ENCODE measurements around the gene SPOCK2. TPM values are rescaled to one million over a fixed set of nuclear protein-coding genes. Genes with fewer than 3 reads are reported as not detected.

Gene SPOCK2
- total and polyA plus RNA-seq, 2 of the 13 experiments (the other 11 are each of a cell fraction or from before 2014, with no cell fraction given) = 8.6 to 30.6 TPM

DNA sequence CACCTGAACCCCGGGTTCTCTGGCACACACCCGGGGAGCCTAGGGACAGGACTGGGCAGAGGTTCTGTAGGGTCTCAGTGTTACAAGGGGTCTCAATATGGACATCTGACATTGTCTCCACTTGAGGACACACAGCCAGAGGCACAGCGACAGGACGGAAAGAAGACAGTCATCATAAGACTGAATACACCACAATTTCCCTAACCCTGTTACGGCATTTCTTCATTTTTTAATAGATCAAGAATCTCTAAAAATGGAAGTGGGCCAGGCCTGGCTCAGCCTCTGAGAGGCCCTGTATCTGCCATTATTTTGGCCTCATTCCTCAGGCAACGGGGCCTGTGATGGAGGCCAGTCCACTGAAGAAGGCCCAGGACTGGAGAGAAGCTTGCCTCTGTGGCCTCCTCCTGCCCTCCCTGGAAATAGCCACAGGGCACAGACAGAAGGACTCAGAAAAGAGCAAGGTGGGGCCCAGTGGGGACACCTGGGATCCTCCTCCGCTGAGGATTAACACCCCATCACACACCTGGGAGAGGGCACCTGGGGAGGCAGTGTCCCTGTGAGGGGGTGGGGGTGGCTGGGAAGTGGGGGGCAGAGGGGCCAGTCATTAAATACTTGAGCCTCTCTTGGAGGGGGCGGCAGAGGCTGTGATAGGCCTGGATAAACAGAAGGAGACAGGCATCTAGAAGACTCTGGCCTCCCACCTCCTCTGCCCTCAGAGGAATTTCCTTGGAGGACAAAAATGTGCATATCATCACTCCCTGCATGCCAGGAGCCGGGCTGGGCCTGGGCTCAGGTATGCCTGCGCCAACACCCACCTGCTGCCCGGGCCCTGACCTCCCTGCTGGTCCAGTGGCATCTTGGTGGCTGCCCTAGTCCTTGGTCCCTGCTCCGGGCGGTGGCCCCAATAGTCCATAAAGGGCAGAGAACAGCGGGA, 8.0 kb downstream of the SPOCK2 start:
- intact Hi-C loops (cut with micrococcal nuclease; ENCODE audit: unreplicated experiment) = no loop called here
- ChIA-PET POLR2A (interaction anchor here (1.5 kb wide), 1 partner anchor 240 kb away, joined by 3 read pairs; no protein-coding TSS in a partner anchor), CTCF (ENCODE audit: low intra/inter-chr PET ratio, low total read pairs) (no interaction called here)
- Histone ChIP-seq H3K4me2 (ENCODE audit: low read depth, low read length) (no peak overlapping the region), H3K79me2 (ENCODE audit: insufficient read depth, low read length) (no peaks in the 10 kb centered on the region), H3K9ac (ENCODE audit: insufficient read depth, low read depth, low read length) (no peak overlapping the region), H3K27me3 (ENCODE audit: control insufficient read depth in 1 of 2, insufficient read depth in 2 of 2, low read length in 2 of 2) (peaks cover 4 to 15% of the 10 kb centered on the region in 2 experiments; a peak in 3 of 5 replicates), H4K20me1 (ENCODE audit: insufficient read depth, low read length) (no peaks in the 10 kb centered on the region), H3K27ac (ENCODE audit: extremely low read length, insufficient read depth, low read length) (no peak overlapping the region), H2AFZ (ENCODE audit: low read length) (no peak overlapping the region), H3K4me3 (replicated peaks in 1 of 3; ENCODE audit: insufficient read depth in 1 of 3, low read depth in 2 of 3, low read length in 3 of 3) (no peak overlapping the region), H3K9me3 (ENCODE audit: low read length) (no peaks in the 10 kb centered on the region), H3K36me3 (replicated peaks in 1 of 2; ENCODE audit: control insufficient read depth in 1 of 2, insufficient read depth in 2 of 2, low read length in 2 of 2) (no peaks in the 10 kb centered on the region), H3K4me1 (ENCODE audit: insufficient read depth, low read length) (peaks cover 10% of the 10 kb centered on the region)
- WGBS (ENCODE audit: low lambda C conversion rate) = 49% methylated on average over 13 of the region's 14 CpGs
- BruUV-seq (replicated peaks) = no TSS peak
- in situ Hi-C loops (cut with HindIII; ENCODE audit: extremely low pct_ligation_motif_present, low pct_unique_long_range_greater_than_20kb) = loop anchor here (25.0 kb wide), 1 partner anchor 257 kb away; no protein-coding TSS in a partner anchor
- FAIRE-seq (no peak), DNase-seq (ENCODE audit: low spot score) (no peak), ATAC-seq (0 out of 3 replicates have a peak, but pooled peaks have one; percentile 10)
- TF ChIP-seq ZFP62 (CRISPR knock-in tag; IDR thresholded peaks at IDR 0.05) (no peak), ZNF430 (CRISPR knock-in tag; IDR thresholded peaks at IDR 0.05) (no peak), ZEB1 (IDR thresholded peaks at IDR 0.05; ENCODE audit: insufficient replicate concordance, low read depth) (no peak), FOXP1 (IDR thresholded peaks at IDR 0.05) (no peak), FOXP1 (CRISPR knock-in tag; IDR thresholded peaks at IDR 0.05) (no peak), ZNF766 (CRISPR knock-in tag; IDR thresholded peaks at IDR 0.05; ENCODE audit: borderline replicate concordance) (no peak)
- TF ChIP-seq, protein P1, sequence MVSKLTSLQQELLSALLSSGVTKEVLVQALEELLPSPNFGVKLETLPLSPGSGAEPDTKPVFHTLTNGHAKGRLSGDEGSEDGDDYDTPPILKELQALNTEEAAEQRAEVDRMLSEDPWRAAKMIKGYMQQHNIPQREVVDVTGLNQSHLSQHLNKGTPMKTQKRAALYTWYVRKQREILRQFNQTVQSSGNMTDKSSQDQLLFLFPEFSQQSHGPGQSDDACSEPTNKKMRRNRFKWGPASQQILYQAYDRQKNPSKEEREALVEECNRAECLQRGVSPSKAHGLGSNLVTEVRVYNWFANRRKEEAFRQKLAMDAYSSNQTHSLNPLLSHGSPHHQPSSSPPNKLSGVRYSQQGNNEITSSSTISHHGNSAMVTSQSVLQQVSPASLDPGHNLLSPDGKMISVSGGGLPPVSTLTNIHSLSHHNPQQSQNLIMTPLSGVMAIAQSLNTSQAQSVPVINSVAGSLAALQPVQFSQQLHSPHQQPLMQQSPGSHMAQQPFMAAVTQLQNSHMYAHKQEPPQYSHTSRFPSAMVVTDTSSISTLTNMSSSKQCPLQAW (CRISPR knock-in tag; IDR thresholded peaks at IDR 0.05) = no peak
- TF ChIP-seq, protein P2, sequence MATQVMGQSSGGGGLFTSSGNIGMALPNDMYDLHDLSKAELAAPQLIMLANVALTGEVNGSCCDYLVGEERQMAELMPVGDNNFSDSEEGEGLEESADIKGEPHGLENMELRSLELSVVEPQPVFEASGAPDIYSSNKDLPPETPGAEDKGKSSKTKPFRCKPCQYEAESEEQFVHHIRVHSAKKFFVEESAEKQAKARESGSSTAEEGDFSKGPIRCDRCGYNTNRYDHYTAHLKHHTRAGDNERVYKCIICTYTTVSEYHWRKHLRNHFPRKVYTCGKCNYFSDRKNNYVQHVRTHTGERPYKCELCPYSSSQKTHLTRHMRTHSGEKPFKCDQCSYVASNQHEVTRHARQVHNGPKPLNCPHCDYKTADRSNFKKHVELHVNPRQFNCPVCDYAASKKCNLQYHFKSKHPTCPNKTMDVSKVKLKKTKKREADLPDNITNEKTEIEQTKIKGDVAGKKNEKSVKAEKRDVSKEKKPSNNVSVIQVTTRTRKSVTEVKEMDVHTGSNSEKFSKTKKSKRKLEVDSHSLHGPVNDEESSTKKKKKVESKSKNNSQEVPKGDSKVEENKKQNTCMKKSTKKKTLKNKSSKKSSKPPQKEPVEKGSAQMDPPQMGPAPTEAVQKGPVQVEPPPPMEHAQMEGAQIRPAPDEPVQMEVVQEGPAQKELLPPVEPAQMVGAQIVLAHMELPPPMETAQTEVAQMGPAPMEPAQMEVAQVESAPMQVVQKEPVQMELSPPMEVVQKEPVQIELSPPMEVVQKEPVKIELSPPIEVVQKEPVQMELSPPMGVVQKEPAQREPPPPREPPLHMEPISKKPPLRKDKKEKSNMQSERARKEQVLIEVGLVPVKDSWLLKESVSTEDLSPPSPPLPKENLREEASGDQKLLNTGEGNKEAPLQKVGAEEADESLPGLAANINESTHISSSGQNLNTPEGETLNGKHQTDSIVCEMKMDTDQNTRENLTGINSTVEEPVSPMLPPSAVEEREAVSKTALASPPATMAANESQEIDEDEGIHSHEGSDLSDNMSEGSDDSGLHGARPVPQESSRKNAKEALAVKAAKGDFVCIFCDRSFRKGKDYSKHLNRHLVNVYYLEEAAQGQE (IDR thresholded peaks at IDR 0.05; ENCODE audit: borderline replicate concordance in 1 of 2, low read depth in 1 of 2, low read length in 2 of 2) = no peak
- TF ChIP-seq, protein P3, sequence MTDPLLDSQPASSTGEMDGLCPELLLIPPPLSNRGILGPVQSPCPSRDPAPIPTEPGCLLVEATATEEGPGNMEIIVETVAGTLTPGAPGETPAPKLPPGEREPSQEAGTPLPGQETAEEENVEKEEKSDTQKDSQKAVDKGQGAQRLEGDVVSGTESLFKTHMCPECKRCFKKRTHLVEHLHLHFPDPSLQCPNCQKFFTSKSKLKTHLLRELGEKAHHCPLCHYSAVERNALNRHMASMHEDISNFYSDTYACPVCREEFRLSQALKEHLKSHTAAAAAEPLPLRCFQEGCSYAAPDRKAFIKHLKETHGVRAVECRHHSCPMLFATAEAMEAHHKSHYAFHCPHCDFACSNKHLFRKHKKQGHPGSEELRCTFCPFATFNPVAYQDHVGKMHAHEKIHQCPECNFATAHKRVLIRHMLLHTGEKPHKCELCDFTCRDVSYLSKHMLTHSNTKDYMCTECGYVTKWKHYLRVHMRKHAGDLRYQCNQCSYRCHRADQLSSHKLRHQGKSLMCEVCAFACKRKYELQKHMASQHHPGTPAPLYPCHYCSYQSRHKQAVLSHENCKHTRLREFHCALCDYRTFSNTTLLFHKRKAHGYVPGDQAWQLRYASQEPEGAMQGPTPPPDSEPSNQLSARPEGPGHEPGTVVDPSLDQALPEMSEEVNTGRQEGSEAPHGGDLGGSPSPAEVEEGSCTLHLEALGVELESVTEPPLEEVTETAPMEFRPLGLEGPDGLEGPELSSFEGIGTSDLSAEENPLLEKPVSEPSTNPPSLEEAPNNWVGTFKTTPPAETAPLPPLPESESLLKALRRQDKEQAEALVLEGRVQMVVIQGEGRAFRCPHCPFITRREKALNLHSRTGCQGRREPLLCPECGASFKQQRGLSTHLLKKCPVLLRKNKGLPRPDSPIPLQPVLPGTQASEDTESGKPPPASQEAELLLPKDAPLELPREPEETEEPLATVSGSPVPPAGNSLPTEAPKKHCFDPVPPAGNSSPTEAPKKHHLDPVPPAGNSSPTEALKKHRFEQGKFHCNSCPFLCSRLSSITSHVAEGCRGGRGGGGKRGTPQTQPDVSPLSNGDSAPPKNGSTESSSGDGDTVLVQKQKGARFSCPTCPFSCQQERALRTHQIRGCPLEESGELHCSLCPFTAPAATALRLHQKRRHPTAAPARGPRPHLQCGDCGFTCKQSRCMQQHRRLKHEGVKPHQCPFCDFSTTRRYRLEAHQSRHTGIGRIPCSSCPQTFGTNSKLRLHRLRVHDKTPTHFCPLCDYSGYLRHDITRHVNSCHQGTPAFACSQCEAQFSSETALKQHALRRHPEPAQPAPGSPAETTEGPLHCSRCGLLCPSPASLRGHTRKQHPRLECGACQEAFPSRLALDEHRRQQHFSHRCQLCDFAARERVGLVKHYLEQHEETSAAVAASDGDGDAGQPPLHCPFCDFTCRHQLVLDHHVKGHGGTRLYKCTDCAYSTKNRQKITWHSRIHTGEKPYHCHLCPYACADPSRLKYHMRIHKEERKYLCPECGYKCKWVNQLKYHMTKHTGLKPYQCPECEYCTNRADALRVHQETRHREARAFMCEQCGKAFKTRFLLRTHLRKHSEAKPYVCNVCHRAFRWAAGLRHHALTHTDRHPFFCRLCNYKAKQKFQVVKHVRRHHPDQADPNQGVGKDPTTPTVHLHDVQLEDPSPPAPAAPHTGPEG (CRISPR knock-in tag; IDR thresholded peaks at IDR 0.05) = no peak
- TF ChIP-seq, protein P4, sequence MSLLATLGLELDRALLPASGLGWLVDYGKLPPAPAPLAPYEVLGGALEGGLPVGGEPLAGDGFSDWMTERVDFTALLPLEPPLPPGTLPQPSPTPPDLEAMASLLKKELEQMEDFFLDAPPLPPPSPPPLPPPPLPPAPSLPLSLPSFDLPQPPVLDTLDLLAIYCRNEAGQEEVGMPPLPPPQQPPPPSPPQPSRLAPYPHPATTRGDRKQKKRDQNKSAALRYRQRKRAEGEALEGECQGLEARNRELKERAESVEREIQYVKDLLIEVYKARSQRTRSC (CRISPR knock-in tag; IDR thresholded peaks at IDR 0.05; ENCODE audit: low read depth) = no peak

All from HepG2 (cell line).